Fibroblast of lung (primary cell): Measurements from ENCODE around the gene IVL. TPM values are rescaled to one million over a fixed set of nuclear protein-coding genes. Genes with fewer than 3 reads are reported as not detected.

Experiments
- DNase-seq, 2 donors: peaks; one replicate each; pipeline versions ENCODE4 v3.0.0 to v3.0.0-alpha.2; 2010; ENCODE audit warnings: low read depth in 2 of 2
- H2AFZ ChIP-seq: 2 replicates; pipeline ENCODE4 v1.5.1; 2012; ENCODE audit warnings: low read length, control low read depth, inconsistent platforms
- H3K27ac ChIP-seq: 2 replicates; pipeline ENCODE4 v1.5.1; 2011; ENCODE audit warnings: low read length, control low read depth; ENCODE audit not compliant: insufficient read depth
- H3K27me3 ChIP-seq: 2 replicates; pipeline ENCODE4 v1.5.1; 2011; ENCODE audit warnings: mild to moderate bottlenecking, low read length; ENCODE audit not compliant: control insufficient read depth, insufficient read depth
- H3K36me3 ChIP-seq: 2 replicates; pipeline ENCODE4 v1.5.1; 2011; ENCODE audit warnings: low read length; ENCODE audit not compliant: control insufficient read depth, insufficient read depth
- H3K4me1 ChIP-seq: 2 replicates; pipeline ENCODE4 v1.5.1; 2011; ENCODE audit warnings: low read length; ENCODE audit not compliant: control insufficient read depth, insufficient read depth; ENCODE audit errors: extremely low read depth
- H3K4me2 ChIP-seq: 2 replicates; pipeline ENCODE4 v1.5.1; 2011; ENCODE audit warnings: low read length, control low read depth; ENCODE audit not compliant: insufficient read depth; ENCODE audit errors: extremely low read depth
- H3K4me3 ChIP-seq, 4 experiments: fragments of 200-600 bp in 1 of 4; sonication (generic) in 1 of 4; replicated peaks in 1 of 4; 2 replicates each; pipeline ENCODE4 v1.5.1; 2011 to 2016; ENCODE audit warnings: low read length in 4 of 4, low read depth in 3 of 4, mild to moderate bottlenecking in 3 of 4, control low read depth in 2 of 4, inconsistent platforms in 1 of 4, mixed read lengths in 1 of 4; ENCODE audit not compliant: insufficient read depth in 1 of 4; ENCODE audit errors: control extremely low read depth in 1 of 4
- H3K79me2 ChIP-seq: 2 replicates; pipeline ENCODE4 v1.5.1; 2012; ENCODE audit warnings: mild to moderate bottlenecking, low read length, inconsistent platforms; ENCODE audit not compliant: control insufficient read depth, insufficient read depth
- H3K9ac ChIP-seq: 2 replicates; pipeline ENCODE4 v1.5.1; 2011; ENCODE audit warnings: mild to moderate bottlenecking, low read length, control low read depth; ENCODE audit not compliant: insufficient read depth
- H3K9me3 ChIP-seq: 2 replicates; pipeline ENCODE4 v1.5.1; 2012; ENCODE audit warnings: low read depth, low read length; ENCODE audit not compliant: control insufficient read depth, insufficient read depth
- H4K20me1 ChIP-seq: 2 replicates; pipeline ENCODE4 v1.5.1; 2011; ENCODE audit warnings: low read length; ENCODE audit not compliant: control insufficient read depth, insufficient read depth; ENCODE audit errors: extremely low read depth
- EZH2 ChIP-seq: IDR thresholded peaks from 2 replicates; pipeline ENCODE4 v1.5.1; 2012; ENCODE audit warnings: low read length, control low read depth, mild to moderate bottlenecking; ENCODE audit errors: missing control alignments
- polyA plus RNA-seq, 2 donors: library from polyadenylated mRNA; depleted of rRNA in 1 of 2; stranded (reverse) in 1 of 2; unstranded in 1 of 2; fragments of >200 nt; gene quantifications; 2 replicates each; pipeline ENCODE4 v1.2.1, GENCODE V29; 2011 to 2012; ENCODE audit warnings: missing spikeins in 1 of 2
- total RNA-seq: library from RNA; depleted of rRNA; stranded (reverse); fragments of >200 nt; gene quantifications from 2 replicates; pipeline ENCODE4 v1.2.1, GENCODE V29; 2014
- TF ChIP-seq, protein P1 (sequence below), 2 donors: IDR thresholded peaks in 1 of 2; conservative IDR thresholded peaks in 1 of 2; 1 replicate in 1 of 2; 2 replicates in 1 of 2; pipeline ENCODE4 v1.5.1; 2011 to 2012; ENCODE audit warnings: low read length in 2 of 2, control low read depth in 1 of 2, inconsistent platforms in 1 of 2, low read depth in 1 of 2, mild to moderate bottlenecking in 1 of 2

The IVL gene
- total and polyA plus RNA-seq, 2 donors (not counting 1 experiment from before 2014, with no cell fraction given) = 0.10 TPM; not detected in 1

DNA sequence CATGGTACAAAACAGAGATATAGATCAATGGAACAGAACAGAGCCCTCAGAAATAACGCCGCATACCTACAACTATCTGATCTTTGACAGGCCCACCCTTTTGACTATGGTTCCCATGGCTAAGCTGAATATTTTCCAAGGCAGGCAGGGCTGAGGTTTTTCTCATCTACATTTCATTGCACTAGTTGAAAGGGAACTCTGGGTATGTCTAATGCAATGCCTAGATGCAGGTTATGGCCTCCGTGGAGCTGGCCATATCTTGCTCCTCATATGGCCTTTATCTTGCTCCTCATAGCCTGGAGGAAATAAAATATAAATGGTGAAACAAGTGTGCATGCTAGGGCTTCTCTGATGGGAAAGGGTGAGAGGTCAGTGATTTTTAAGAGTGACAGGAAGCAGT is 49.2 kb downstream of the IVL start:
- Histone ChIP-seq H3K9me3 (no peaks in the 10 kb centered on the region), H3K27me3 (no peaks in the 10 kb centered on the region), H3K4me3 (no peak overlapping the region), H3K4me1 (no peaks in the 10 kb centered on the region), H3K79me2 (no peaks in the 10 kb centered on the region), H2AFZ (no peak overlapping the region), H3K27ac (no peak overlapping the region), H3K36me3 (no peaks in the 10 kb centered on the region), H3K9ac (no peak overlapping the region), H4K20me1 (no peaks in the 10 kb centered on the region), H3K4me2 (no peak overlapping the region)
- TF ChIP-seq, protein P1, sequence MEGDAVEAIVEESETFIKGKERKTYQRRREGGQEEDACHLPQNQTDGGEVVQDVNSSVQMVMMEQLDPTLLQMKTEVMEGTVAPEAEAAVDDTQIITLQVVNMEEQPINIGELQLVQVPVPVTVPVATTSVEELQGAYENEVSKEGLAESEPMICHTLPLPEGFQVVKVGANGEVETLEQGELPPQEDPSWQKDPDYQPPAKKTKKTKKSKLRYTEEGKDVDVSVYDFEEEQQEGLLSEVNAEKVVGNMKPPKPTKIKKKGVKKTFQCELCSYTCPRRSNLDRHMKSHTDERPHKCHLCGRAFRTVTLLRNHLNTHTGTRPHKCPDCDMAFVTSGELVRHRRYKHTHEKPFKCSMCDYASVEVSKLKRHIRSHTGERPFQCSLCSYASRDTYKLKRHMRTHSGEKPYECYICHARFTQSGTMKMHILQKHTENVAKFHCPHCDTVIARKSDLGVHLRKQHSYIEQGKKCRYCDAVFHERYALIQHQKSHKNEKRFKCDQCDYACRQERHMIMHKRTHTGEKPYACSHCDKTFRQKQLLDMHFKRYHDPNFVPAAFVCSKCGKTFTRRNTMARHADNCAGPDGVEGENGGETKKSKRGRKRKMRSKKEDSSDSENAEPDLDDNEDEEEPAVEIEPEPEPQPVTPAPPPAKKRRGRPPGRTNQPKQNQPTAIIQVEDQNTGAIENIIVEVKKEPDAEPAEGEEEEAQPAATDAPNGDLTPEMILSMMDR (conservative IDR thresholded peaks at IDR 0.05 in 1 of 2, IDR thresholded peaks at IDR 0.05 in 1 of 2; ENCODE audit: low read depth in 1 of 2, low read length in 2 of 2) = no peak
- TF ChIP-seq EZH2 = no peak
- DNase-seq = no peak

GRCh38 chr1:152959273-152959672 is 50.9 kb downstream of the IVL start:
- Histone ChIP-seq H3K79me2 (no peaks in the 10 kb centered on the region), H3K4me2 (no peak overlapping the region), H3K9ac (no peak overlapping the region), H3K9me3 (no peaks in the 10 kb centered on the region), H3K4me3 (no peak overlapping the region), H3K27ac (no peak overlapping the region), H2AFZ (no peak overlapping the region), H4K20me1 (no peaks in the 10 kb centered on the region), H3K27me3 (no peaks in the 10 kb centered on the region), H3K36me3 (no peaks in the 10 kb centered on the region), H3K4me1 (no peaks in the 10 kb centered on the region)
- no peak for DNase-seq
- TF ChIP-seq EZH2 = no peak
- TF ChIP-seq, protein P1 (conservative IDR thresholded peaks at IDR 0.05 in 1 of 2, IDR thresholded peaks at IDR 0.05 in 1 of 2; ENCODE audit: low read depth in 1 of 2, low read length in 2 of 2) = no peak

DNA sequence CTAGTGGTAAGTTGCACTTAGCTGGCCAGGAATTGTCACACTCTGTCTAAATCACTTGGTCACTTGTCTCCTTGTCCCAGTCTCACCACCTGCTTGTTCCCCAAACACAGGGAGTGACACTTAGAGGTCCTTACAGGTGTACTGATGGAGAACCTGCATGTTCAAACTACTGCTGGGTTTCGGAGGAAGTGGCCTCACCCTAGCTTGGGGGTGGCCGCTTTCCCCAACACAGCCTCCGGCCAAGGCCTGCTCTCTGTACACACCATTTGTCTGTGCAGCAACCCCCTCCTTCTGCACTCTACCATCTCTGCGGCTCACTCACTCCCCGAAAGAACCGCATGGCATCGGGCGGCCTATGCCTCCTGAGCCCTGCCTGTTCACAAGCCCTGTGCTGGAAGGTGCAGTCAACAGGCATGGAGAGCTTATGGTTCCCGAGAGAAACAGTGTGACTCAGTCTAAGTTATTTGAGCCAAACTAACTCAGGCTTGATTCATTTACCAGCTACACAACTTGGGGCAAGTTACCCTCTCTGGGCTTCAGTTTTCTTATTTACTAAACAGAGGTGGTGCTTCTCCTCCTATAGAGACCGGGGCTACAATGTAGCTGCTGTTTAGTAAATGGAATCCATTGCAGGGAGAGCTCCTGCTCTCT is 51.6 kb downstream of the IVL start:
- Histone ChIP-seq H3K9me3 (no peaks in the 10 kb centered on the region), H2AFZ (no peak overlapping the region), H3K4me1 (no peaks in the 10 kb centered on the region), H3K27me3 (no peaks in the 10 kb centered on the region), H3K27ac (no peak overlapping the region), H3K4me3 (no peak overlapping the region), H3K9ac (no peak overlapping the region), H3K4me2 (no peak overlapping the region), H3K36me3 (no peaks in the 10 kb centered on the region), H3K79me2 (no peaks in the 10 kb centered on the region), H4K20me1 (no peaks in the 10 kb centered on the region)
- no peak for DNase-seq
- TF ChIP-seq EZH2 = no peak
- TF ChIP-seq, protein P1 (conservative IDR thresholded peaks at IDR 0.05 in 1 of 2, IDR thresholded peaks at IDR 0.05 in 1 of 2; ENCODE audit: low read depth in 1 of 2, low read length in 2 of 2) = no peak
